Small intestine (tissue), 7 donors: Measurements from ENCODE around the gene GPATCH11. TPM values are rescaled to one million over a fixed set of nuclear protein-coding genes. Genes with fewer than 3 reads are reported as not detected.

Experiments used
- DNase-seq, 2 donors: peaks; one replicate each; pipeline versions ENCODE4 v3.0.0 to v3.0.0-alpha.2; 2013
- FAIRE-seq: peaks from 2 replicates; lab custom pipeline; 2012; peaks lifted over from hg19 to GRCh38; lab: Jason Lieb, UNC
- H3K27ac ChIP-seq, 3 donors: one replicate each; pipeline ENCODE4 v1.5.1; 2013; ENCODE audit warnings: low read length in 2 of 3, mild to moderate bottlenecking in 2 of 3, control low read depth in 1 of 3, inconsistent platforms in 1 of 3, low read depth in 1 of 3, moderate library complexity in 1 of 3
- H3K27me3 ChIP-seq, 3 donors: one replicate each; pipeline ENCODE4 v1.6.1; 2013; ENCODE audit warnings: low read length in 3 of 3, inconsistent platforms in 1 of 3; ENCODE audit not compliant: control insufficient read depth in 3 of 3, insufficient read depth in 3 of 3
- H3K36me3 ChIP-seq, 3 donors: one replicate each; pipeline ENCODE4 v1.6.1; 2013; ENCODE audit warnings: low read length in 3 of 3, inconsistent platforms in 1 of 3, low read depth in 1 of 3, mild to moderate bottlenecking in 1 of 3, moderate library complexity in 1 of 3; ENCODE audit not compliant: control insufficient read depth in 3 of 3, insufficient read depth in 2 of 3
- H3K4me1 ChIP-seq, 3 donors: one replicate each; pipeline ENCODE4 v1.6.1; 2013; ENCODE audit warnings: low read length in 2 of 3, inconsistent platforms in 1 of 3, low read depth in 1 of 3, mild to moderate bottlenecking in 1 of 3, moderate library complexity in 1 of 3; ENCODE audit not compliant: control insufficient read depth in 3 of 3, insufficient read depth in 2 of 3
- H3K4me3 ChIP-seq, 3 donors: one replicate each; pipeline ENCODE4 v1.5.1; 2013; ENCODE audit warnings: low read length in 3 of 3, control low read depth in 1 of 3, inconsistent platforms in 1 of 3, low read depth in 1 of 3, mild to moderate bottlenecking in 1 of 3, moderate library complexity in 1 of 3
- H3K9me3 ChIP-seq, 2 donors: one replicate each; pipeline ENCODE4 v1.6.1; 2013; ENCODE audit warnings: low read depth in 1 of 2, low read length in 1 of 2; ENCODE audit not compliant: control insufficient read depth in 2 of 2, insufficient read depth in 1 of 2
- WGBS, 3 donors: extraction: QIAGEN DNeasy Blood & Tissue Kit; methylation state at CpG; one replicate each; pipeline ENCODE4 v1.1.7; 2013; 5-methylcytosine and 5-hydroxymethylcytosine counted together
- polyA plus RNA-seq, 4 donors: library from polyadenylated mRNA; stranded (reverse) in 3 of 4; unstranded in 1 of 4; fragments of 200-250 nt in 3 of 4; fragments of 120-200 nt in 1 of 4; gene quantifications; one replicate each; pipeline versions ENCODE4 v1.2.1 to v1.2.3, GENCODE V29; 2013
- donor health status: healthy with polysubstance abuse.
- donor health status: control.
- donor health status: control.
- donor health status: Bipolar disorder and iron deficiency.
- donor health status: healthy.

Gene GPATCH11
- polyA plus RNA-seq, 4 donors = 3.1 to 6.0 (median 5.5) TPM

DNA sequence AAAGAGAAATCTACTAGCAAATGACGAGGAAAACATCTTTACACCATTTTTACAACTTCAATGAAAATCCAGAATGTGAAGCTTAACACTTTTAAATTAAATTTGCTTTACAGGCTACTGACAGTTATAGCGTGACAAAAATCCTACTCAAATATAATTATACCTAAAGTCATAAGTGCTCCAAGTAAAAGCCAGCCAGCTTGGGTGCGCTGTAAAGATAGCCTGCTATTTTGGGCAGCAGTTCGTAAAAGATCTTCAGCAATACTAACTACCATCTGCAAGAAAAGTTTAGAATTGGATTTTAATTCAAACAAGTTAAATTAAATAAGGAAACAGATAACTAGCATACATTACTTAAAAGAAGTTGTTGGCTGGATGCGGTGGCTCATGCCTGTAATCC lies 22.5 kb upstream of the GPATCH11 start:
- no peak for FAIRE-seq
- H3K27ac ChIP-seq = no peak overlapping the region
- WGBS, 3 donors = 97 to 98% (median 98%) methylated on average over 5 of the region's 5 CpGs

DNA sequence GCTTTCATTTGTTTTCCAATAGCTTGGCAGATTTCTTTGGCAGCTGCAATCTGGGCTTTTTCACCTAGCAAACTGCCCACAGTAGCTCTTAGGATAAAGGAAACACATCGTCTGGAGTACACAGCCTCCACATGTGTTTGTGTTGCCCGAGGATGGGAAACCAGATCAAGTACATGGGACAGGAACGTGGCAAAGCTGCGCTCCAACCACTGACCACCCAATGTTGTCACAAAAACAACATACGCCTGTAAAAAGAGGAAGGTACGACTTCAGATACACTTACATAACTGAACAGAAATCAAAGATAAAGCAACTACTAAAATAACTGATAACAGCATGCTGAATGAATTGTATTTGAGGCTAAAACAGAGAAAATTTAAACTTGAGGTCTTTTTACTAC lies 15.6 kb upstream of the GPATCH11 start:
- Histone ChIP-seq H3K9me3 (no peaks in the 10 kb centered on the region), H3K27ac (no peak overlapping the region), H3K36me3 (peaks cover 8 to 36% (median 20%) of the 10 kb centered on the region in 3 donors), H3K4me1 (no peaks in the 10 kb centered on the region), H3K4me3 (no peak overlapping the region), H3K27me3 (no peaks in the 10 kb centered on the region)
- no peak for DNase-seq
- 83 to 90% (median 85%) methylated on average over 6 of the region's 6 CpGs for whole genome bisulfite sequencing, 3 donors
- no peak for FAIRE-seq

More for the DNA sequence above, 22.5 kb upstream of the GPATCH11 start:
- Histone ChIP-seq H3K9me3 (no peaks in the 10 kb centered on the region), H3K4me3 (no peak overlapping the region), H3K27me3 (no peaks in the 10 kb centered on the region), H3K4me1 (no peaks in the 10 kb centered on the region), H3K36me3 (peaks cover 3 to 27% (median 23%) of the 10 kb centered on the region in 3 donors)
- no peak for DNase-seq

GRCh38 chr2:37070931-37071330 lies 13.4 kb upstream of the GPATCH11 start:
- no peak overlapping the region for H3K27ac ChIP-seq
- H3K27me3 ChIP-seq = no peaks in the 10 kb centered on the region
- H3K4me3 ChIP-seq = no peak overlapping the region
- DNase-seq = no peak
- FAIRE-seq = no peak
- H3K9me3 ChIP-seq = no peaks in the 10 kb centered on the region
- WGBS, 3 donors = 95 to 100% (median 95%) methylated on average over 2 of the region's 2 CpGs
- H3K36me3 ChIP-seq = peaks cover 5 to 22% (median 11%) of the 10 kb centered on the region in 3 donors
- H3K4me1 ChIP-seq = no peaks in the 10 kb centered on the region

DNA sequence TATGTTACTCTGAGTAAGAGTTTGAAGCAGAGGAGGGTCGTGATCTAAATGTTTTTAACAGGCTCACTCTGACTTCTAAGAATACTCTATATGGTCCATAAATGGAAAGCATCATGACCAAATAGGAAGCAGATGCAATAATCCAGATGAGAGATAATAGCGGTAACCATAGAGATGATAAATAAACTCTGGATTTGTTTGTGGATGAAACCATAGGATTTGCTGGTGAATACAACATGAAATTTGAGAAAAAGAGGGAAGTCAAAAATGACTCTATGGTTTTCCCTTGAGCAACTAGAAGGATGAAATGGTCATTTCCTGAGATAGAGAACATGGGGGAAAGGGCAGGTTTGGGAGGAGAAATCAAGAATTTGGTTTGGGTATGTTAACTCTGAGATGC lies 4.1 kb upstream of the GPATCH11 start:
- no peak overlapping the region for H3K4me3 ChIP-seq
- no peaks in the 10 kb centered on the region for H3K27me3 ChIP-seq
- H3K27ac ChIP-seq = no peak overlapping the region
- H3K4me1 ChIP-seq = peaks cover 0 to 11% (median 5%) of the 10 kb centered on the region in 3 donors
- 59 to 95% (median 81%) methylated on average over 2 of the region's 2 CpGs for WGBS, 3 donors
- H3K36me3 ChIP-seq = peaks cover 0 to 11% (median 5%) of the 10 kb centered on the region in 3 donors
- H3K9me3 ChIP-seq = no peaks in the 10 kb centered on the region
- FAIRE-seq = no peak
- DNase-seq = no peak

GRCh38 chr2:37080689-37081088 lies 3.6 kb upstream of the GPATCH11 start:
- no peak for DNase-seq
- Histone ChIP-seq H3K27me3 (no peaks in the 10 kb centered on the region), H3K36me3 (peaks cover 0 to 11% (median 5%) of the 10 kb centered on the region in 3 donors), H3K9me3 (no peaks in the 10 kb centered on the region), H3K27ac (no peak overlapping the region), H3K4me1 (peaks cover 0 to 11% (median 5%) of the 10 kb centered on the region in 3 donors), H3K4me3 (no peak overlapping the region)
- 43 to 66% (median 50%) methylated on average over 3 of the region's 3 CpGs for WGBS, 3 donors
- no peak for FAIRE-seq

DNA sequence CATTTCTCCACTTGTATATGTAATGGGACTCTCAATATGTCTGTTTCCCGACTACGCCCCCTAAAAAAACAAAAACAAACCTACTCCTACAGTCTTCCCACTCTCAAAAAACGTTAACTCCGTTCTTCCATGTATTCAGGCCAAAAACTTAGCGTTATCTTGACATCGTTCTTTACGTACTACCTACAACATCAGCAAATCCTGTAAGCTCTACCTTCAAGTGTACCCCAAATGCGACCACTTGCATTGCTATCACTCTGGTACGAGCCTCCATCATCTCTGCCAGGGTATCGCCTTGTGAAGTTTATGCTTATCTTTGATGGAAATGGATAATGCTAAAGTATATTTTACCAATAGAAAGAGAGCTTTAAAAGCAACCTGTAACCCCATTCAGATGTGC lies 479 bp downstream of the GPATCH11 start:
- Histone ChIP-seq H3K4me1 (peaks cover 0 to 11% (median 5%) of the 10 kb centered on the region in 3 donors), H3K27ac (peak overlapping the region in 2 of 3 donors; percentile 36 to 89), H3K36me3 (peaks cover 2 to 10% (median 2%) of the 10 kb centered on the region in 3 donors), H3K9me3 (no peaks in the 10 kb centered on the region), H3K4me3 (peak overlapping the region; percentile 76 to 89 (median 76)), H3K27me3 (no peaks in the 10 kb centered on the region)
- 1 to 3% (median 2%) methylated on average over 10 of the region's 10 CpGs for WGBS, 3 donors
- no peak for FAIRE-seq
- no peak for DNase-seq

GRCh38 chr2:37085731-37086147 lies 1.4 kb downstream of the GPATCH11 start:
- 55 to 71% (median 66%) methylated on average over 1 of the region's 1 CpG for WGBS, 3 donors
- peaks cover 0 to 8% (median 5%) of the 10 kb centered on the region in 3 donors for H3K4me1 ChIP-seq

DNA sequence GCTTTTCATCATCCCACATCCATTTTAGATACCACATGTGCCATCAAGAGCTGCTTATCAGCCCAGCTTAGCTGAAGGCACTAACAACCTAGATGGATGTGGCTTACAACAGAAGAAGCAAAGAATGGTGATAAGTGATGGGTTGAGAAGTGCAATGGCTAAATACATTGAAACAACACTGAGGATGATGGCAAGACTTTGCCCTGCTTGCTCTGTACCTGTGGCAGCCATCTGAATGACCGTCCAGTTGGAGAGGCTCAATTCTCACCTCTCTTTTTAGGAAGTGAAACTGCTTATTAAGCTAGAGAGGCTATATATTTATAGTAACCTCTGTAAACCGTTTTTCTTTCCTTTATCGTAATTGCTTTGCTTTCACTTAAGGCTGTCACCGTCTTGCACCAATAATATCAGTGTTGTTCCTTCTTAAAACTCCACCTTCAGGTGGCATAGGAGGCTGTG lies 5.7 kb downstream of the GPATCH11 start:
- no peaks in the 10 kb centered on the region for H3K4me1 ChIP-seq
- no peaks in the 10 kb centered on the region for H3K9me3 ChIP-seq
- DNase-seq = no peak
- H3K4me3 ChIP-seq = no peak overlapping the region
- no peak for FAIRE-seq
- no peaks in the 10 kb centered on the region for H3K27me3 ChIP-seq
- H3K27ac ChIP-seq = no peak overlapping the region
- H3K36me3 ChIP-seq = peaks cover 7 to 11% (median 9%) of the 10 kb centered on the region in 3 donors
- WGBS, 3 donors = 73 to 89% (median 81%) methylated on average over 4 of the region's 4 CpGs

More at GRCh38 chr2:37085731-37086147, 1.4 kb downstream of the GPATCH11 start:
- DNase-seq (no peak), FAIRE-seq (no peak)
- peaks cover 2 to 10% (median 2%) of the 10 kb centered on the region in 3 donors for H3K36me3 ChIP-seq
- no peaks in the 10 kb centered on the region for H3K9me3 ChIP-seq
- H3K27me3 ChIP-seq = no peaks in the 10 kb centered on the region
- no peak overlapping the region for H3K27ac ChIP-seq
- no peak overlapping the region for H3K4me3 ChIP-seq

- FAIRE-seq (no peak), DNase-seq (no peak)
- 75 to 84% (median 79%) methylated on average over 5 of the region's 5 CpGs for WGBS, 3 donors
- no peak overlapping the region for H3K4me3 ChIP-seq
- H3K27me3 ChIP-seq = no peaks in the 10 kb centered on the region
- H3K4me1 ChIP-seq = no peaks in the 10 kb centered on the region
- H3K9me3 ChIP-seq = no peaks in the 10 kb centered on the region
- peaks cover 7 to 11% (median 10%) of the 10 kb centered on the region in 3 donors for H3K36me3 ChIP-seq
- H3K27ac ChIP-seq = no peak overlapping the region
Observed at GRCh38 chr2:37091873-37092272, 7.6 kb downstream of the GPATCH11 start.
